OCI-LY3 (cell line): Measurements from ENCODE around the gene PTPRR.

Source experiments
- H2AFZ ChIP-seq: fragments of 200-600, 300-600 bp; shearing (Covaris generic); 2 replicates; pipeline ENCODE4 v1.6.0; 2014; ENCODE audit warnings: antibody characterized with exemption, low read depth, low read length
- H3K27ac ChIP-seq: fragments of 200-600, 300-600 bp; sonication (generic); 2 replicates; pipeline ENCODE4 v1.5.1; 2014; ENCODE audit warnings: mild to moderate bottlenecking, low read length, moderate library complexity, mixed read lengths
- H3K27me3 ChIP-seq: fragments of 200-600, 300-600 bp; sonication (generic); 2 replicates; pipeline ENCODE4 v1.6.1; 2014; ENCODE audit warnings: low read depth, low read length, mixed read lengths
- H3K36me3 ChIP-seq: fragments of 200-600, 300-600 bp; sonication (generic); replicated peaks from 2 replicates; pipeline ENCODE3; 2014; ENCODE audit warnings: low read depth, low read length, mixed read lengths
- H3K4me1 ChIP-seq: fragments of 300-600, 200-600 bp; sonication (generic); 2 replicates; pipeline ENCODE4 v1.6.1; 2014; ENCODE audit warnings: low read length, mixed read lengths
- H3K4me2 ChIP-seq: fragments of 200-600, 300-600 bp; sonication (generic); 2 replicates; pipeline ENCODE4 v1.6.1; 2014; ENCODE audit warnings: low read length, mixed read lengths
- H3K4me3 ChIP-seq: fragments of 300-600, 200-600 bp; sonication (generic); 2 replicates; pipeline ENCODE4 v1.5.1; 2014; ENCODE audit warnings: antibody characterized with exemption, mild to moderate bottlenecking, low read length, moderate library complexity
- H3K79me2 ChIP-seq: fragments of 300-600, 200-600 bp; shearing (Covaris generic); 2 replicates; pipeline ENCODE4 v1.6.1; 2014; ENCODE audit warnings: mild to moderate bottlenecking, low read length, mixed read lengths
- H3K9ac ChIP-seq: fragments of 300-600, 200-600 bp; shearing (Covaris generic); 2 replicates; pipeline ENCODE4 v1.6.0; 2014; ENCODE audit warnings: mild to moderate bottlenecking, low read length, moderate library complexity
- H3K9me3 ChIP-seq: fragments of 200-600, 300-600 bp; shearing (Covaris generic); 2 replicates; pipeline ENCODE4 v1.6.1; 2014; ENCODE audit warnings: low read length, mixed read lengths; ENCODE audit not compliant: insufficient read depth
- H4K20me1 ChIP-seq: fragments of 200-600, 300-600 bp; sonication (generic); 2 replicates; pipeline ENCODE4 v1.6.1; 2016; ENCODE audit warnings: low read length, mixed read lengths; ENCODE audit not compliant: insufficient read depth
- CTCF ChIP-seq: fragments of 200-600, 300-600 bp; sonication (generic); IDR thresholded peaks from 2 replicates; pipeline ENCODE4 v1.5.1; 2014; ENCODE audit warnings: antibody characterized with exemption, low read length, low read depth
- EZH2phosphoT487 ChIP-seq: fragments of 200-600 bp; shearing (Covaris generic); IDR thresholded peaks from 2 replicates; pipeline ENCODE4 v1.6.1; 2018; ENCODE audit warnings: antibody characterized with exemption, mixed run types, low read depth

Gene PTPRR

GRCh38 chr12:70695361-70696023 lies 225.0 kb downstream of the PTPRR start:
- no peak overlapping the region for H3K4me2 ChIP-seq

DNA sequence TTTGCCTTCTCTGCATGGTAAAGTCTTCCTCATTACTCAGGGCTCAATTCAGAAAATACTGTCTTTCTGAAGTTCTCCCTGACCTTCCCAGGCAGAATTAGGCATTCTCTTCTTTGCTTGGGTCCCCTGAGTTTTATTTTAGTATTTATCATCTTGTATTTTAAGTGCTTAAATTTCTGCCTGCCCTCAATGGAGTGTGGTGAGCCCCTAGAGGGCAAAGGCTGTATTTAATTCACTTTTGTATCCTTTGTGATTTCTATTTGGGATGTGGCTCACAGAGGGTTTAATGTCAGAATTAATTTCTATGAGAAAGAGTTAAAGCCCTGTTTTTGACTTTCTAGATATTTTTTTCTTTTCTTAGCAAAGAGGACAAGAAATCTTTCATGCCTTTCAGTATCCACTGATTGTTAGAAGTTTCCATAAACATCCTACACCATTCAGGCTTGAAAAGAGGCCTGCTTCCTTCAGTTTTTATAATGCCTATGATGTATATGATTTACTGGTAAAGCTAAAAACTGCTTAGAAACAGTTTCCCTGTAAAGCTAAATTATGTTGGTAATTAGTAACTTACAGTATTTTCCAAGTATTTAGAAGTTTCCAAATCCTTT lies 227.8 kb downstream of the PTPRR start:
- Histone ChIP-seq H2AFZ (no peak overlapping the region), H3K27ac (no peak overlapping the region), H3K4me3 (no peak overlapping the region), H3K4me2 (no peak overlapping the region), H3K36me3 (no peaks in the 10 kb centered on the region), H3K27me3 (no peaks in the 10 kb centered on the region), H3K9me3 (no peaks in the 10 kb centered on the region), H3K79me2 (no peaks in the 10 kb centered on the region), H3K9ac (no peak overlapping the region), H4K20me1 (no peaks in the 10 kb centered on the region), H3K4me1 (peaks cover 6% of the 10 kb centered on the region)
- TF ChIP-seq CTCF (peak; percentile 63), EZH2phosphoT487 (no peak)

More at GRCh38 chr12:70695361-70696023, 225.0 kb downstream of the PTPRR start:
- Histone ChIP-seq H4K20me1 (no peaks in the 10 kb centered on the region), H3K9me3 (no peaks in the 10 kb centered on the region), H3K27ac (no peak overlapping the region), H2AFZ (no peak overlapping the region), H3K4me3 (no peak overlapping the region), H3K4me1 (no peaks in the 10 kb centered on the region), H3K27me3 (no peaks in the 10 kb centered on the region), H3K36me3 (no peaks in the 10 kb centered on the region), H3K9ac (no peak overlapping the region), H3K79me2 (no peaks in the 10 kb centered on the region)
- TF ChIP-seq CTCF: no peak
- no peak for TF ChIP-seq EZH2phosphoT487

DNA sequence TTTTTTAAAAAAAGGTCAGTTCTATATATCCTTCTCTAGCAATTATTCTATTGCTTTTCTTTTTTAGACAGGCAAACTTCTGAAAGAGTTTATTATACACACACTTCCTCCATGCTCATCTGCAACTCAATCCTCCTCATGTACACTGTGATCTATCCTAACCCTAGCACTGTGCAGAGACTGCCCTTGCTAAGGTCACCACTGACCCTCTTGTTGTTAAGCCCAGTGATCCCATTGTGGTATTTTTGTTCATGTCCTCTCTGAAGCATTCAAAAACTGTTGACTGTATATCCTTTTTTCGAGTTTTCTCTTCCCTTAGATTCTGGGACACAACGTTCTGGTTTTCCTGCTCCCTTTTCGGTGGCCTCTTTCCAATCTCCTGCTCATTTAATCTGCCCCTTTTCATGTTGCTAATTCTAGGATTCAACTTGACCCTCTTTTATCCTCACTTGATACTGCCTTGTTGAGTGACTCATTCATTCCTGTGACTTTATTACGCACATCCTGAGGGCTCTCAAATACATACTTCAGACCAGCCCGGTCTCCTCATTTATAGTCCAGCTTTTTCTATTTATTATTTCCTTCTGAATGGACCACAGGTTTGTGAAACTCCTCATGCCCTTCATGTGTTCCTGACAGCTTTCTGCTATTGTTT lies 229.4 kb downstream of the PTPRR start:
- Histone ChIP-seq H3K27ac (no peak overlapping the region), H3K4me2 (no peak overlapping the region), H3K27me3 (no peaks in the 10 kb centered on the region), H2AFZ (no peak overlapping the region), H3K9me3 (no peaks in the 10 kb centered on the region), H3K36me3 (no peaks in the 10 kb centered on the region), H3K4me3 (no peak overlapping the region), H3K9ac (no peak overlapping the region), H3K4me1 (peaks cover 6% of the 10 kb centered on the region), H4K20me1 (no peaks in the 10 kb centered on the region), H3K79me2 (no peaks in the 10 kb centered on the region)
- no peak for TF ChIP-seq EZH2phosphoT487

- Histone ChIP-seq H3K4me1 (peaks cover 6% of the 10 kb centered on the region), H3K36me3 (no peaks in the 10 kb centered on the region), H3K9me3 (no peaks in the 10 kb centered on the region), H3K27me3 (no peaks in the 10 kb centered on the region), H4K20me1 (no peaks in the 10 kb centered on the region), H3K79me2 (no peaks in the 10 kb centered on the region), H3K27ac (no peak overlapping the region), H3K4me3 (no peak overlapping the region), H2AFZ (no peak overlapping the region), H3K4me2 (no peak overlapping the region), H3K9ac (no peak overlapping the region)
- TF ChIP-seq CTCF: no peak
Observed at GRCh38 chr12:70686907-70687306, 233.6 kb downstream of the PTPRR start.
